ENCODE measurements around the gene NETO1.

GRCh38 chr18:72833471-72833870, 34.3 kb downstream of the NETO1 start:
- TF ChIP-seq EP300 (IDR thresholded peaks at IDR 0.05), result no peak
- no peak for TF ChIP-seq CTCF (IDR thresholded peaks at IDR 0.05)
